NK-92 (cell line): ENCODE results near the gene CATSPER4.

Source experiments
- DNase-seq: peaks from one replicate; lab custom pipeline; 2025; ENCODE audit not compliant: unreplicated experiment; lab: John Stamatoyannopoulos, UW

CATSPER4 gene

DNA sequence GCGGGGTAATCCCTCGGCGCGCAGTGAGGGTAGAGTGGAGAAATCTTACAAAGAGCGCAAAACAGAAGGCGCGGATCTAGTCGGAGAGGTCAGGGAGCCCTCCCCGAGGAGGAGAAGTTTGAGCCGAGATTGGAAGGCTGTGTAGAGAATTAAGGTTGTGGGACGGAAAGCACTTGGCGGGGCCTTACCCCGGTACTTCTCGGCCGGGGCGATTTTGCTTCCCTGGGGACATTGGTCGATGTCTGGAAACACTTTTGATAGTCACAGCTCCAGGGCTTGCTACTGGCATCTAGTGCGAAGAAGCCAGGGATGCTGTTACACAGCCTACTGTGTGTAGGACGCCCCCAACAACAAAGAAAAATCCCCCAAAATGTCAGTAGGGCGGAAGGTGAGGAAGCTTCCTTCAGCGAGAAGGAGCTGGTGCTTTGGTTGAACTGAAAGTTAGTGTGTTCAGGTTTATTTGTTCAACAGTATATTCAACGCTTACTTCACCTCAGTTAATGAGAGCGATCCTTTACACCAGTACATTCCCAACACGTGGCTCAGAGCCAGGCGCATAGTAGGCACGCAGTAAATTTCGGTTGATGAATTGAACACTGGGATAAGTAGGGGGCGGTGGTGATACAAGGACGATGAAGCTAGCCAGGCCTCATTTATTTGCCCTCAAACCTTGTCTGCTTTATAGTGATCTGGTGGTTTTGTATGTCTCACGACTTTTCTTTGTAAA, 44.4 kb downstream of the CATSPER4 start:
- DNase-seq: no peak

DNA sequence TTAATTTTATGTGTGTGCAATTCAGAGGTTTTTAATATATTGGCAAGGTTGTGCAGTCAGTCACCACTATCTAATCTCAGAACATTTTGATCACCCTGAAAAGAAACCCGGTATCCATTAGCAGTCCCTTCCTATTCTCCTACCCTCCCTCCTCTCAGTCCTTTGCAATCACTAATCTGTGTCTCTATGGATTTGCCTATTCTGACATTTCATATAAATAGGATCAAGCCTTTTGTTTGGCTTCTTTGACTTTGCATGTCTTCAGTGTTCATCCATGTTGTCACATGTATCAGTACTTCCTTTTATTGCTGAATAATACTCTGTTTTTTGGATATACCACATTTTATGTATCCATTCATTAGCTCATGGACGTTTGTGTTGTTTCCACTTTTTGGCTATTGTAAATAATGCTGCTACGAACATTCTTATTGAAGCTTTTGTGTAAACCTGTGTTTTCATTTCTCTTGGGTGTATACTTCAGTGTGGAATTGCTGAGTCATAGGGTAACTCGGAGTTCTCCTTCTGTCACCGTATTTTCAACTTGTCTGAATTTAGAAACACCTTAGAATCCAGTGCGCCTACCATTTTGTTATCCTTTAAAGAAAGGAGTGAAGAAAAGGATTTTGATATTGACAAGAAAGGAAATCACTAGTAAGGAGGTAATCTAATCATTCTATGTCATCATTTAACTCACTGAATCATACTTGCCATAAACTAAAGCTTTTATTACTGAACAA, 47.0 kb downstream of the CATSPER4 start:
- DNase-seq: no peak

DNA sequence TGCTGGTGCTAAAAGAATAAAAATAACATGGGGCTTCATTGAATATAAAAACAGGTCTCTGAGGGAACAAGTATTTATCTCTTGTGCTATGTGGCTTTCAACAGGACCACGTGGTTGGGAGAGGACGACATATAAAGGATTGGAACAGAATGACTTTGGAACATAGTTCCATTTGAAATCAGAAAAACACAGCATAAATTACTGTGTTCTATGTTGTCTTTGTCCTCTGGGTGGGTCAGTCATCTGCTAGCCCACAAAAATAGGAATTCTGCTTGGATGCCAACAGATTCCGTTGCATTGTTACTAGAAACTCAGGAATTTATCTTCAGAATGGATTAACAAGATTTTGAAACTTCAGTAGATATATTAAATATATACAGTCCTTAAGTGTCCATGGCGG, 49.5 kb downstream of the CATSPER4 start:
- no peak for DNase-seq
